ENCODE data around the gene ZMIZ2. TPM values are rescaled to one million over a fixed set of nuclear protein-coding genes. Genes with fewer than 3 reads are reported as not detected.

ZMIZ2 gene
- total and polyA plus RNA-seq, 2 donors (not counting 1 experiment from before 2014, with no cell fraction given), result 254 to 442 TPM

- H3K9ac ChIP-seq (ENCODE audit: low read length), result peak overlapping the region; percentile 84
- no peaks in the 10 kb centered on the region for H3K27me3 Mint-ChIP-seq
- WGBS (ENCODE audit: insufficient coverage), result 1% methylated on average over 59 of the region's 59 CpGs
- H3K27ac Mint-ChIP-seq, result peak overlapping the region; percentile 98
- ATAC-seq (ENCODE audit: low read depth), result peak; percentile 3
- H3K79me2 ChIP-seq (ENCODE audit: control insufficient read depth, insufficient read depth, low read length), result peaks cover 36% of the 10 kb centered on the region
- H3K4me2 ChIP-seq (replicated peaks; ENCODE audit: low read depth, low read length, poor library complexity, severe bottlenecking), result peak overlapping the region; percentile 79
- H3K9me3 ChIP-seq (ENCODE audit: control extremely low read depth in 1 of 3, control insufficient read depth in 2 of 3, insufficient read depth in 1 of 3, low read length in 2 of 3), result no peaks in the 10 kb centered on the region
- H3K4me1 Mint-ChIP-seq, result peaks cover 38% of the 10 kb centered on the region
- H2AFZ ChIP-seq (ENCODE audit: insufficient read depth, low read depth, low read length, poor library complexity, severe bottlenecking), result peak overlapping the region; percentile 95
- peak overlapping the region; percentile 1 to 98 (median 93) for H3K4me3 ChIP-seq (ENCODE audit: control extremely low read depth in 1 of 5, extremely low read depth in 1 of 5, insufficient read depth in 1 of 5, low read depth in 2 of 5, low read length in 4 of 5)
- ChIA-PET CTCF (interaction anchor here (1.0 kb wide), 1 partner anchor 27 kb away, joined by 3 read pairs; no protein-coding TSS in a partner anchor), POLR2A (interaction anchor here (1.4 kb wide), 1 partner anchor 47 kb away, joined by 4 read pairs; the partner anchor contains the start of gene ZMIZ2)
- H3K9me3 Mint-ChIP-seq (ENCODE audit: insufficient read depth), result no peaks in the 10 kb centered on the region
- H3K4me3 Mint-ChIP-seq, result peak overlapping the region; percentile 93
- H3K27me3 ChIP-seq (replicated peaks in 1 of 4; ENCODE audit: control extremely low read depth in 1 of 4, control insufficient read depth in 3 of 4, insufficient read depth in 4 of 4, low read length in 3 of 4), result no peaks in the 10 kb centered on the region
- peaks cover 11 to 29% of the 10 kb centered on the region in 2 experiments for H3K36me3 ChIP-seq (replicated peaks in 1 of 2; ENCODE audit: control extremely low read depth in 1 of 2, control insufficient read depth in 1 of 2, extremely low read depth in 1 of 2, insufficient read depth in 2 of 2, low read length in 1 of 2)
- TF ChIP-seq EZH2 (IDR thresholded peaks at IDR 0.05; ENCODE audit: borderline replicate concordance, insufficient read depth, low read depth, low read length, poor library complexity, severe bottlenecking), result no peak
- TF ChIP-seq, protein P1, sequence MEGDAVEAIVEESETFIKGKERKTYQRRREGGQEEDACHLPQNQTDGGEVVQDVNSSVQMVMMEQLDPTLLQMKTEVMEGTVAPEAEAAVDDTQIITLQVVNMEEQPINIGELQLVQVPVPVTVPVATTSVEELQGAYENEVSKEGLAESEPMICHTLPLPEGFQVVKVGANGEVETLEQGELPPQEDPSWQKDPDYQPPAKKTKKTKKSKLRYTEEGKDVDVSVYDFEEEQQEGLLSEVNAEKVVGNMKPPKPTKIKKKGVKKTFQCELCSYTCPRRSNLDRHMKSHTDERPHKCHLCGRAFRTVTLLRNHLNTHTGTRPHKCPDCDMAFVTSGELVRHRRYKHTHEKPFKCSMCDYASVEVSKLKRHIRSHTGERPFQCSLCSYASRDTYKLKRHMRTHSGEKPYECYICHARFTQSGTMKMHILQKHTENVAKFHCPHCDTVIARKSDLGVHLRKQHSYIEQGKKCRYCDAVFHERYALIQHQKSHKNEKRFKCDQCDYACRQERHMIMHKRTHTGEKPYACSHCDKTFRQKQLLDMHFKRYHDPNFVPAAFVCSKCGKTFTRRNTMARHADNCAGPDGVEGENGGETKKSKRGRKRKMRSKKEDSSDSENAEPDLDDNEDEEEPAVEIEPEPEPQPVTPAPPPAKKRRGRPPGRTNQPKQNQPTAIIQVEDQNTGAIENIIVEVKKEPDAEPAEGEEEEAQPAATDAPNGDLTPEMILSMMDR (IDR thresholded peaks at IDR 0.05), result no peak
- DNase-seq, result no peak
- peaks cover 29% of the 10 kb centered on the region for H4K20me1 ChIP-seq (ENCODE audit: control insufficient read depth, insufficient read depth, low read length, poor library complexity, severe bottlenecking)
- intact Hi-C loops (cut with micrococcal nuclease), result loop anchor here (1.0 to 5.0 kb wide), 10 partner anchors 48 to 869 kb away; partner anchors contain the start of genes H2AZ2, MYO1G, OGDH and PURB
- peaks cover 15 to 26% of the 10 kb centered on the region in 2 donors for H3K4me1 ChIP-seq (ENCODE audit: control insufficient read depth in 2 of 2, insufficient read depth in 2 of 2, low read length in 2 of 2)
- peak overlapping the region; percentile 73 to 92 for H3K27ac ChIP-seq (ENCODE audit: low read length in 2 of 2)
Observed at GRCh38 chr7:44796034-44796503, 47.4 kb downstream of the ZMIZ2 start.
